GM21576 (cell line): Measurements from ENCODE around the gene MORC4.
"Not testable (repeated sequence)": the region's sequence is repeated elsewhere in the genome, so short reads cannot be mapped to it uniquely, and the experiment has no call there.

Experiments used
- ATAC-seq: cut with Tn5 transposase; IDR thresholded peaks from one replicate; pipeline ENCODE4 v1.9.1; 2021; ENCODE audit warnings: mild to moderate bottlenecking, moderate library complexity; ENCODE audit not compliant: unreplicated experiment

Gene MORC4

DNA sequence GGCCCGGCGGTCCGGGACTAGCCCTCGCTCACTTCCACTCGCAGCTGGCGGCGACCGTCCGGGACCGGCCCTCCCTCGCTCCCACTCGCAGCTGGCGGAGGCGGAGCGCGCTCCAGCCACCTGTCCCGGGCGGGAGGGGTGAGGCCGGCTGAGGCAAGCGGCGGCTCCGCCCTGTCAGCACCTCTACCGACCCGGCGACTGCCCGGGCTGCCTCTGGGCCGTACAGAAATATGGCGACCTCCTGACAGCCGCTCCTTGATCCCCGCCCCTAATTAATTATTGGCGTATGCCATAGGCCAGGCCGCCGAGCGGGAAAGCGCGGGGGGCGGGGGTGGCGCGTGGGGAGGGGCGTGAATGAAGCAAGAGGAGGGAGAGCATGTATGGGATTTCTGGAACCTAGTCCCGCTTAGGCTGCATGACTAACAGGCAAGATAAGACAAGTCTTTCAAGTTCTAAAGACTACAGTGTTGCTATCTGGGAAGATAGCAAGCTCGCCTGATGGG, at the start of gene MORC4:
Gene MORC4, minus strand, starts transcription at position 200 of the 503 bp plus-strand sequence. CDS start 243 bp downstream, outside the sequence.
- ATAC-seq, result peak; percentile 73

DNA sequence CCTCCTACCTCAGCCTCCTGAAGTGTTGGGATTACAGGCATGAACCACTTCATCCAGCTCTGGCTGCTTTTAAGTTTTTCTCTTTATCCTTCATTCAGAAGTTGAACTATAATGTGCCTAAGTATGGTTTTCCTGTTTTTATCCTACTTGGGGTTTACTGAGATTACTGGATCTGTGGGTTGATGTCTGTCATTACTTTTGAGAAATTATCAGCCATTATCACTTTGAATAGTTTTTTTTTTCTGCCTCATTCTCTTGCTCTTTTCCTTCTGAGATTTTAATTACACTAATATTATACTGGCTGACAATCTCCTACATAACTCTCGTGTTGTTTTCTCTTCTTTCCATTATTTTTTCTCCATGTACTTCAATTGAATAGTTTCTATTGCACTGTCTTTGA, 47.6 kb upstream of the MORC4 start:
- no peak for ATAC-seq

GRCh38 chrX:107029752-107030151, 29.7 kb upstream of the MORC4 start:
- no peak for ATAC-seq

DNA sequence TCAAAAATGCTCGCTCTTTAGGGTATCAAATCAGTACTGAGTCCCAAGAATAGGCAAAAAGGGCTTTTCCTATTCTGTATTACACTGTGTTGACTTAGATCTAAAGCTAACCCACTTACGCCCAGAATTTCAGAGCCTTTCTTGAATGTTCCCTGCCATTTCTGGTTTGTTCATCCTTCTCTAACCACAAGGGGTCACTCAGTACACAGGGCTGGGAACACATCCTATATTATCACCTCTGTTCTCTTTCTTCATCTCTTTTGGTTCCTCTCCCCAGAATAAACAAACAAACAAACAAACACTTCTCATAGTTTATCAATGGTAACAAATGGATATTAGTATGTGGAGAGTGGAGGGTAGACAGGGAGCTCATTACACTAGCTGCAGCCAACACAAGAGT, 25.5 kb upstream of the MORC4 start:
- no peak for ATAC-seq

DNA sequence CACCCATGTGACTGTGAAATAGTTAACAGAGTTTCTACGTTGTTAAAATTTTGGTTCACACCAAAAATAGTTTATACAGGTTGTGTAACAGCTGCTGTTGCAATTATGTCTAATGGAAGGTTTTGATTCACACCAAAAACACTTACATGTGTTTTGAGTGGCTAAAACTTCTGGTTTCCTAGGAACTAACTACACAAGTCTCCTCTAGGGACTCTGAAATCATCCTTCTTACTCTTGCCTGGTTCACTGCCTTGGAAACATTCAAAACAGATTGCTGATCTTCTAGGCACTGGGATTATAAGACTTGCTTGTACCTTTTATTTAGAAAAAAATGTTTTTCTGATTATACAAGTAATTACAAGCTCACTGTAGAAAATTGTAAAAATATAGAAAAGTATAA, 14.9 kb upstream of the MORC4 start:
- ATAC-seq, result no peak

DNA sequence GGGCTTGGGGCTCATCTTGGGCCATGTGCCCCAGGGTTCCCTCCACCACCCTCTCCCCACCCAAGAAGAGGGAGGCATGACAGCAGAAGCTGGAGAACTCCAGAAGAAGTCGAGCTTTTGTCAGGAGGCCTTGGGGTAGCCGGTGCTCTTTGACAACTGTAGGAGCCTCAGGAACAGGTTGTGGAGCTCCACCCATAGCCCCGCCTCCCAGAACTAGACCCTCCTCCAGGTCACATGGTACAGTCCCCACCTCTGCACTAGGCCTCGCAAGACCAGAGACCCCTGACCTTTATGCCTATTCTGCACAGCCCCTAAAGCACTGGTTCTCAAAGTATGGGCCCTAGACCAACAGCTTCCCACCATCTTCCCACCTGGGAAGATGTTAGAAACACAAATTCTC, 8.0 kb upstream of the MORC4 start:
- ATAC-seq, result no peak

- ATAC-seq, result peak; percentile 59
Measured at GRCh38 chrX:106999002-106999975, 723 bp downstream of the MORC4 start.

GRCh38 chrX:106997611-106998010, 2.4 kb downstream of the MORC4 start:
- no peak for ATAC-seq

GRCh38 chrX:106995678-106996077, 4.3 kb downstream of the MORC4 start:
- ATAC-seq, result no peak

DNA sequence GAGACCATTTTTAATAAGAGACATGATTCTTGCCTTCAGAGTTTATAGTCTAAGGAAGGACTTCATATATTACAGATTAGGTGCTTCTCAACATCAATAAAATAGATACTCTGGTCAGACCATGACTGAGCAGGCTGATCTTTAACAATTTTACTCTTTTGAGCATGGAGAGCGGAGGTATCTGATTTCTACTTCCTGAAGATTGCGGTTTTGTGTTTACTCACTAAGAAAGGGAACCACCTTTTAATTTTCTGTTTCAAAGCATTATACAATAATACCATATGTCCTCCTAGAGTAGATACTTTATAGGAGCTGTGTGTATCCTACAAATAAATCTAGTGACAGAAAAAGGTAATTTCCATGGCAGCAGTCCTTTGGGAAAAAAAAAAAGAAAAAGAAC, 12.5 kb downstream of the MORC4 start:
- ATAC-seq, result no peak

DNA sequence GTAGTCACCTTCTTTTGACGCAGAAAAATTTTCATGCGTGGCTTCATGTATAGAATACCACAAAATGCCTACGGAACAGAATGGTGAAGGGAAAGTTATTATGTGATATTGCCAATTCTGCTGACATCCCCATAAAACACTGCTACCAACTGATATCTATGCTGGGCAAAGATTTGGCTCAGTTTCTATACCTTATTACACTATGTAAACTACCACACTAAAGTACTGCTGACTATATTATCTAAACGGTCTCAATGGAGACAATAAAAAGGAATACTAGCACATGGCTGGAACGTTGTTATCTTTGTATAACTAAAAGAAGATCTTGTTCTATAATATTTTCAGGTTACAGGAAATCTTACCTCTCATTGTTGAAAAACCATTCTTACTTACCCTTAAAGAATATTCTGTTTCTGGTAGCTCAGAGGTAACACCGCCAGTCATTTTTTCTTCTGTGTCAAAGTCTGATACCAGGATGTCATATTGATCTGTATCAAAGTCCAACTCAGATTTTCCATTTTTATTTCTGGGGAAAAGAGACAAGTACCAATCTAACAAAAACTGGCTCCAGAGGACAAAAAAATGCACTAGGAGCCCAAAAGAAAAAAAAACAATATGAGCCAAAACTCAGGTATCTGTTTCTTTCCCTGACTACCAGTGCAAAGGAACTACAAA, 18.9 kb downstream of the MORC4 start:
- no peak for ATAC-seq

DNA sequence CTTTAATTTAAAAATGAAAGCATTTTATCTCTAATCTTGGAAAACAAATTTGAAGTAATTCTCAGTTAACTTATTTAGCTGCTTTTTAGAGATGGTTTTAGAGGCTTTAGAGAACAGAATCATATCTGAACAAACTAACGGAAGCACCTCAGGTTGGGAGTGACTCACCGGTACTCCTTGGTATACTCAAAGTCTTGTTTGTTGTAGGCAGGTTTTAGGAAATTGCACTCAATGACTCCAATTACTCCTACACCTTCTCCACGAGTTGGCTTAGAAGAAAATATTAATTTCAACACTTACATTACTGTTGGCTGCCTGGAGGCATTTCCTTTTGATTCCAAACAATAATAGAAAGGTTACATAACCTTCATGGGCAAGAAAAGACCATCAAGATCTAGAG, 23.6 kb downstream of the MORC4 start:
- no peak for ATAC-seq

DNA sequence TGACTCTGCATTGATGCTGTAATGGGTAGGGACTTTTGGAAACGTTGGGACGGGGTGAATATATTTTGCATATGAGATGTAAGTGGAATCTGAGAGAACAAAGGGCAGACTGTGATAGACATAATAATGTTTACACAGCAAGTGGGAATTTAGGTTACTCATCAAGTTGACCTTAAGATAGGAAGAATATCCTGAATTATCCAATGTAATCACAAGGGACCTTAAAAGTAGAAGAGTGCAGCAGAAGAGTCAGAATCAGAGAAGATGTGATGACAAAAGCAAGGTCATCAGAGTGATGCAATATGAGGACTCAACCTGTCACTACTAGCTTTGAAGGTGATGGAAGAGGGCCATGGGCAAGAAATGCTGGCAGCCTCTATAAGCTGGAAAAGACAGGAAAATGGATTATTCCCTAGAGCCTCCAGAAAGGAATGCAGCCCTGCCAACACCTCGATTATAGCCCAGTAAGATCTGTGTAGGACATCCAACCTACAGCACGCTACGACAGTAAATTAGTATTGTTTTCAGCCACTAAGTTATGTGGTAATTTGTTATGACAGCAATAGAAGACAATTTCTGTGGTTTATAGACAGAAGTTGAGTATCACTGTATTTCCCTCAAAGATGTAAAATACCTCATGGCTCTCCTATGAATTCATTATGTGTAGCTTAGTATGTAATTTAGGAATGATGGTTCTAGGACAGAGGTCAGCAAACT, 26.4 kb downstream of the MORC4 start:
- ATAC-seq, result no peak

GRCh38 chrX:106972896-106973295, 27.1 kb downstream of the MORC4 start:
- no peak for ATAC-seq

DNA sequence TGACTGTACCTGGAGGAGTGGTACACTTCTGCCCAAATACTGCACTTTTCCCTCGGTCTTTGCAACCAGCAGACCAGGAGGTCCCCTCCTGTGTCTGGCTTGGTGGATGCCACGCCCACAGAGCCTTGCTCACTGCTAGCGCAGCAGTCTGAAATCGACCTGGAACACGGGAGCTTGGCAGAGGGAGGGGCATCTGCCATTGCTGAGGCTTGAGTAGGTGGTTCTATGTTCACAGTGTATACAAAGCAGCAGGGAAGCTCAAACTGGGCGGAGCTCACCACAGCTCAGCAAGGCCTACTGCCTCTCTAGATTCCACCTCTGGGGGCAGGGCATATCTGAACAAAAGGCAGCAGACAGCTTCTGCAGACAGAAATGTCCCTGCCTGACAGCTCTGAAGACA, 33.5 kb downstream of the MORC4 start:
- not testable (repeated sequence) for ATAC-seq

GRCh38 chrX:106964290-106964689, 35.7 kb downstream of the MORC4 start:
- no peak for ATAC-seq

GRCh38 chrX:106963111-106963510, 36.9 kb downstream of the MORC4 start:
- no peak for ATAC-seq

- ATAC-seq, result no peak
Measured at GRCh38 chrX:106959901-106960300, 40.1 kb downstream of the MORC4 start.

- no peak for ATAC-seq
Measured at GRCh38 chrX:106957856-106958255, 42.2 kb downstream of the MORC4 start.

- no peak for ATAC-seq
Measured at GRCh38 chrX:106955004-106955772, 44.8 kb downstream of the MORC4 start.
